Lower leg skin (tissue), 4 donors: ENCODE data around the gene NFATC4. TPM values are rescaled to one million over a fixed set of nuclear protein-coding genes. Genes with fewer than 3 reads are reported as not detected.
"Not testable (repeated sequence)": the region's sequence is repeated elsewhere in the genome, so short reads cannot be mapped to it uniquely, and the experiment has no call there.

Source experiments
- DNase-seq, 2 donors: peaks; one replicate each; pipeline ENCODE4 v3.0.0-alpha.2; 2019; ENCODE audit warnings: low spot score in 2 of 2
- H3K4me3 ChIP-seq: fragments of 200-600 bp; sonication (generic); 2 replicates; pipeline ENCODE4 v1.5.1; 2017; ENCODE audit warnings: mild to moderate bottlenecking, low read depth; ENCODE audit not compliant: poor library complexity, severe bottlenecking
- POLR2A ChIP-seq, 2 donors: fragments of 450-650 bp; IDR thresholded peaks; one replicate each; pipeline ENCODE4 v1.6.1; 2016 to 2017; ENCODE audit warnings: antibody characterized with exemption in 2 of 2, mild to moderate bottlenecking in 1 of 2, moderate library complexity in 1 of 2
- WGBS, 2 donors: methylation state at CpG; one replicate each; pipeline ENCODE4 v1.1.5; 2018; 5-methylcytosine and 5-hydroxymethylcytosine counted together
- intact Hi-C: fragments of 100-400 bp; cut with DNase I; formaldehyde crosslinking; loops from one replicate; pipeline ENCODE4 v1.15.0; 2023; ENCODE audit warnings: low total_unique reads
- total RNA-seq, 4 donors: library from RNA; depleted of rRNA; stranded (reverse); fragments of >200 nt; gene quantifications; one replicate each; pipeline ENCODE4 v1.1.0, GENCODE V29; 2016
- TF ChIP-seq, protein P1 (sequence below), 3 donors: fragments of 450-650 bp; IDR thresholded peaks; one replicate each; pipeline ENCODE4 v1.5.1; 2016; ENCODE audit warnings: antibody characterized with exemption in 3 of 3, mild to moderate bottlenecking in 3 of 3, moderate library complexity in 2 of 3

The NFATC4 gene
- total RNA-seq, 4 donors from 2014 or later, result 8.3 to 26.1 (median 14.0) TPM

DNA sequence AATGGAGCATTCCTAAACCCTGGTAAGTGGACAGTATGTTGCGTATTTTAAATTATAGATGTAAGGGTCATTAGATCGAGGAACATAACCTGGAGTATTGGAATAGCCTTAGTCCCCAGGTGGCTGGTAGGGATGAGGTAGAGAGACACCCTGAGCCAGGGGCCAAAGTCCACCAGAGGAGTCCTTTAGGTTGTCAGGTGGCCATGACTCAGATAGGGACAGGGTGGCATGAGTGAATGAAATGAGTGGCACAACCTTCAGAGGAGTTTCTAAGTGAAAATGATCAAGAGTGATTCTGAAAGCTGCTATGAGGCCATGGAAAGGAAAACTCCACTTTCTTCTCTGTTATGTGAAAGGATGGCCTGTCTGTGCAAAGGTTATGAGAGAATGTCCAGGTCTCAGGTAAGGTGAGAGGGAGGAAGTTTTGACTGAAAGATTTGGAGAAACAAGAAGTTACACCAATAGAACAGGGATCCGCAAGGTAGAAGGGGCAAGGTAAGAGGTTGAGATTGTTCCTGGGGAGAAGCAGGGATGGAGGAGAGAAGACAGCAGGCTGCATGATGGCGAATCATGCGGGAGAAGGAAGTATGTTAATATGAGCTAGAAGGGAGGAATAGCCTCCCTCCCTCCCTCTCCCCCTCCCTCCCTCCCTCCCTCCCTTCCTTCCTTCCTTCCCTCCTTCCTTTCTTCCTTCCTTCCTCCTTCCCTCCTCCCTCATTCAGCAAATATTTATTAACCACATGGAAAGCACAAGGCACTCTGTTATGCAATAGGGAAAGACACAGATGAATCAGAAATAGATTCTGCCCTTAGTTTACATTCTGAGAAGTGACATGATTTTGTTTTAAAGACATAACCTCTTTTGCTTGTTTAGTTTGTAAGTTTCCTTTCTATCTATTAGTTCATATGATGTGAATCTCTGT, 14.2 kb upstream of the NFATC4 start:
- 77 to 78% methylated on average over 5 of the region's 5 CpGs for WGBS, 2 donors
- no peak for DNase-seq
- TF ChIP-seq POLR2A (IDR thresholded peaks at IDR 0.05), result no peak
- TF ChIP-seq, protein P1, sequence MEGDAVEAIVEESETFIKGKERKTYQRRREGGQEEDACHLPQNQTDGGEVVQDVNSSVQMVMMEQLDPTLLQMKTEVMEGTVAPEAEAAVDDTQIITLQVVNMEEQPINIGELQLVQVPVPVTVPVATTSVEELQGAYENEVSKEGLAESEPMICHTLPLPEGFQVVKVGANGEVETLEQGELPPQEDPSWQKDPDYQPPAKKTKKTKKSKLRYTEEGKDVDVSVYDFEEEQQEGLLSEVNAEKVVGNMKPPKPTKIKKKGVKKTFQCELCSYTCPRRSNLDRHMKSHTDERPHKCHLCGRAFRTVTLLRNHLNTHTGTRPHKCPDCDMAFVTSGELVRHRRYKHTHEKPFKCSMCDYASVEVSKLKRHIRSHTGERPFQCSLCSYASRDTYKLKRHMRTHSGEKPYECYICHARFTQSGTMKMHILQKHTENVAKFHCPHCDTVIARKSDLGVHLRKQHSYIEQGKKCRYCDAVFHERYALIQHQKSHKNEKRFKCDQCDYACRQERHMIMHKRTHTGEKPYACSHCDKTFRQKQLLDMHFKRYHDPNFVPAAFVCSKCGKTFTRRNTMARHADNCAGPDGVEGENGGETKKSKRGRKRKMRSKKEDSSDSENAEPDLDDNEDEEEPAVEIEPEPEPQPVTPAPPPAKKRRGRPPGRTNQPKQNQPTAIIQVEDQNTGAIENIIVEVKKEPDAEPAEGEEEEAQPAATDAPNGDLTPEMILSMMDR (IDR thresholded peaks at IDR 0.05), result no peak
- intact Hi-C loops, result no loop called here
- H3K4me3 ChIP-seq, result no peak overlapping the region

DNA sequence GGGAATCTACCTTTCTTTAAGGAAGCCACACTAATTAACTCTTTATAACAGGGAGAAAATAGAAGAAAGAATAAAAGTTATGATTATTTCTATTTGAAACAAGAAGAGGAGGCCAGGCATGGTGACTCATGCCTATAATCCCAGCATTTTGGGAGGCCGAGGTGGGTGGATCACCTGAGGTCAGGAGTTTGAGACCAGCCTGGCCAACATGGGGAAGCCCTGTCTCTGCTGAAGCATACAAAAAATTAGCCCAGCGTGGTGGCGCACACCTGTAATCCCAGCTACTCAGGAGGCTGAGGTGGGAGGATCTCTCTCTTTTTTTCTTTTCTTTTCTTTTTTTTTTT, 13.5 kb upstream of the NFATC4 start:
- DNase-seq, intact Hi-C loops, H3K4me3 ChIP-seq: not testable (repeated sequence)
- 77 to 81% methylated on average over 3 of the region's 3 CpGs for WGBS, 2 donors

DNA sequence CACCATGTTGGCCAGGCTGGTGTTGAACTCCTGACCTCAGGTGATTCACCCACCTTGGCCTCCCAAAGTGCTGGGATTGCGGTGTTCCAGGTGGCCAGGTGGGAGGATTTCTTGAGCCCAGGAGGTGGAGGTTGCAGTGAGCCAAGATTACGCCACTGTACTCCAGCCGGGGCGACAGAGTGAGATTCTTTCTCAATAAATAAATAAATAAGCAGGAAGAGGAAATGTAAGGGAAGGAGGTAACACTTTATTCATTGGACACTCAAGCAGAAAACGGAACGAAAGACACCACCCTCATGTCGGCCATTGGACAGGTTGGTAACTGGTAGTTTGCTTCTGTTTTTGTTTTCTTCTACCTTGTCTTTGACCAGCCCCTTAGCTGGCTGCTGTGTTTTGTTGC, 13.0 kb upstream of the NFATC4 start:
- 89 to 90% methylated on average over 7 of the region's 7 CpGs for WGBS, 2 donors
- intact Hi-C loops, result no loop called here
- DNase-seq, result no peak
- no peak for TF ChIP-seq POLR2A (IDR thresholded peaks at IDR 0.05)
- TF ChIP-seq, protein P1 (IDR thresholded peaks at IDR 0.05), result no peak
- H3K4me3 ChIP-seq, result no peak overlapping the region

DNA sequence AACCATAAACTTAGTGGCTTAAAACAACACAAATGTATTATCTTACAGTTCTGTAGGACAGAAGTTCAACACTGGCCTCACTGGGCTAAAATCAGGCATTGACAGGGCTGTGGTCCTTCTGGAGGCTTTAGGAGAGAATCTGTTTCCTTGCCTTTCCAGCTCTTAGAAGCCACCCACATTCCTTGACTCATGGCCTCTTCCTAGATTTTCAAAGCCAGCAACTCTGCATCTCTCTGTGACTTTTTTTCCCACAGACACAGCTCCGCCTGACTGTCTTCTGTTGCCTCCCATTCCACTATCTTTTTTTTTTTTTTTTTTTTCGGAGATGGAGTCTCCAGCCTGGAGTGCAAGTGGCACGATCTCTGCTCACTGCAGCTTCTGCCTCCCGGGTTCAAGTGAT, 11.8 kb upstream of the NFATC4 start:
- DNase-seq, result no peak
- 90 to 100% methylated on average over 4 of the region's 4 CpGs for WGBS, 2 donors
- intact Hi-C loops, result no loop called here
- TF ChIP-seq, protein P1 (IDR thresholded peaks at IDR 0.05), result no peak
- TF ChIP-seq POLR2A (IDR thresholded peaks at IDR 0.05), result no peak
- H3K4me3 ChIP-seq, result no peak overlapping the region

DNA sequence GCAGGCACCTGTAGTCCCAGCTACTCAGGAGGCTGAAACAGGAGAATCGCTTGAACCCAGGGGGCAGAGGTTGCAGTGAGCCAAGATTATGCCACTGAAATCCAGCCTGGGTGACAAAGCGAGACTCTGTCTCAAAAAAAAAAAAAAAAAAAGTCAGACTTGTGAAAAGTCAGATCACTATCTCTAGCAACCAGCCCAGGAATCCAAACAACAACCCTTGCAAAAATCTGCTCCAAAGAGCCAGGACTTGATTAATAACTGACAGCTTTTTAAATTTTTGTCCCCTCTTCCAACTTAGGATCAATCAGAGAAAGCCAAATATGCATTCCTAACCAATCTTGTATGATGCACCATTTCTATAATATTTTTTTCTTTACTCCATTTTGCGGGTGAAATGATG, 7.7 kb upstream of the NFATC4 start:
- intact Hi-C loops, result no loop called here
- 91 to 92% methylated on average over 3 of the region's 3 CpGs for WGBS, 2 donors

DNA sequence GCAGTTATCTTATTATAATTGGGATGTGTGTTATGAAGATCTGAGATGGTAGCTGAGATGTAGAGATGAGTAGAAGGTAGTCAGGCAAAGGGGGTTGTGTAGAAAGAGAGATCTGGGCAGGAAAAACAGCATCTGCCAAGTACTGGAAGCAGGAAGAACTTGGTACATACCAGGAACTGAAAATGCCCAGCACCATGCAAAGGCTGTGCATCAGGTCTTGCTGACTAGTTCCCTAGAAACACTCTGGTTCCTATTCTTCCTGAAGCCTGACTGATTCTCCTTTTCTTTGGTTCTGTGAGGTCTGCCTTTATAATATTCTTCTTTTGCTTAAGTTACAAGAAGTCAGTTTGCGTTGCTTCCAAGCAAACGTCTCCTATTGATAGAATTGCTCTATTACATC, 6.7 kb upstream of the NFATC4 start:
- TF ChIP-seq, protein P1 (IDR thresholded peaks at IDR 0.05), result no peak
- TF ChIP-seq POLR2A (IDR thresholded peaks at IDR 0.05), result no peak
- DNase-seq, result no peak
- WGBS, 2 donors, result 69 to 83% methylated on average over 2 of the region's 2 CpGs

More for the DNA sequence above, 7.7 kb upstream of the NFATC4 start:
- no peak overlapping the region for H3K4me3 ChIP-seq
- TF ChIP-seq, protein P1 (IDR thresholded peaks at IDR 0.05), result no peak
- no peak for DNase-seq

More for the DNA sequence above, 6.7 kb upstream of the NFATC4 start:
- intact Hi-C loops, result no loop called here
- no peak overlapping the region for H3K4me3 ChIP-seq
